Liver (tissue), 9 donors: Measurements from ENCODE around the gene ARL4D. TPM values are rescaled to one million over a fixed set of nuclear protein-coding genes. Genes with fewer than 3 reads are reported as not detected.
A peak's percentile ranks its signal among the peaks of the same experiment; 100 is the strongest.

Source experiments
- DNase-seq: peaks from one replicate; pipeline ENCODE4 v3.0.0-alpha.2; 2017; ENCODE audit warnings: low spot score
- H3K27ac ChIP-seq, 2 donors: one replicate each; pipeline ENCODE4 v1.7.0; 2013; ENCODE audit warnings: inconsistent platforms in 2 of 2, low read length in 2 of 2, control low read depth in 1 of 2, low read depth in 1 of 2, mild to moderate bottlenecking in 1 of 2
- H3K27me3 ChIP-seq, 4 donors: one replicate each; pipeline versions ENCODE4 v1.6.1 to v1.7.0; 2013; ENCODE audit warnings: low read length in 3 of 4, inconsistent platforms in 1 of 4, mild to moderate bottlenecking in 1 of 4, moderate library complexity in 1 of 4; ENCODE audit not compliant: control insufficient read depth in 4 of 4, insufficient read depth in 4 of 4
- H3K36me3 ChIP-seq, 4 donors: one replicate each; pipeline versions ENCODE4 v1.6.1 to v1.7.0; 2013; ENCODE audit warnings: low read length in 3 of 4, mild to moderate bottlenecking in 3 of 4, low read depth in 1 of 4, moderate library complexity in 1 of 4; ENCODE audit not compliant: control insufficient read depth in 4 of 4, insufficient read depth in 3 of 4
- H3K4me1 ChIP-seq, 4 donors: one replicate each; pipeline versions ENCODE4 v1.6.1 to v1.7.0; 2013; ENCODE audit warnings: low read length in 3 of 4, mild to moderate bottlenecking in 3 of 4, moderate library complexity in 1 of 4; ENCODE audit not compliant: control insufficient read depth in 4 of 4, insufficient read depth in 4 of 4
- H3K4me3 ChIP-seq, 3 donors: one replicate each; pipeline versions ENCODE4 v1.6.1 to v1.7.0; 2013; ENCODE audit warnings: low read length in 3 of 3, control low read depth in 1 of 3, low read depth in 1 of 3, mild to moderate bottlenecking in 1 of 3
- H3K9ac ChIP-seq, 2 donors: one replicate each; pipeline ENCODE4 v1.7.0; 2013; ENCODE audit warnings: low read length in 2 of 2, mild to moderate bottlenecking in 2 of 2, moderate library complexity in 2 of 2, control low read depth in 1 of 2, low read depth in 1 of 2
- H3K9me3 ChIP-seq, 4 donors: one replicate each; pipeline versions ENCODE4 v1.6.1 to v1.7.0; 2013; ENCODE audit warnings: low read length in 3 of 4; ENCODE audit not compliant: control insufficient read depth in 4 of 4
- CTCF ChIP-seq: fragments of 150-350 bp; IDR thresholded peaks from 2 replicates; pipeline ENCODE4 v1.5.1; 2017; ENCODE audit warnings: improper control_type of control experiment, low read depth, low read length; ENCODE audit not compliant: missing input control
- EGR1 ChIP-seq, 2 donors: IDR thresholded peaks; 2 replicates each; pipeline ENCODE4 v1.6.1; 2016 to 2018; ENCODE audit warnings: antibody characterized with exemption in 2 of 2, low read depth in 2 of 2
- FOXA1 ChIP-seq: IDR thresholded peaks from 2 replicates; pipeline ENCODE4 v1.6.1; 2016; ENCODE audit warnings: antibody characterized with exemption
- FOXA2 ChIP-seq: IDR thresholded peaks from 2 replicates; pipeline ENCODE4 v1.6.1; 2016; ENCODE audit warnings: antibody characterized with exemption
- GABPA ChIP-seq, 2 donors: IDR thresholded peaks in 1 of 2; conservative IDR thresholded peaks in 1 of 2; 2 replicates each; pipeline ENCODE4 v1.6.1; 2016; ENCODE audit warnings: antibody characterized with exemption in 2 of 2, mild to moderate bottlenecking in 1 of 2, moderate library complexity in 1 of 2
- HNF4A ChIP-seq, 2 donors: conservative IDR thresholded peaks; 2 replicates each; pipeline ENCODE4 v1.6.1; 2016; ENCODE audit warnings: antibody characterized with exemption in 2 of 2, mild to moderate bottlenecking in 2 of 2
- HNF4G ChIP-seq: IDR thresholded peaks from 2 replicates; pipeline ENCODE4 v1.6.1; 2016; ENCODE audit warnings: antibody characterized with exemption
- JUND ChIP-seq, 2 donors: IDR thresholded peaks; 2 replicates each; pipeline ENCODE4 v1.6.1; 2016; ENCODE audit warnings: antibody characterized with exemption in 2 of 2
- NR2F2 ChIP-seq: IDR thresholded peaks from 2 replicates; pipeline ENCODE4 v1.6.1; 2016; ENCODE audit warnings: antibody characterized with exemption
- RAD21 ChIP-seq, 2 donors: IDR thresholded peaks; 2 replicates each; pipeline ENCODE4 v1.6.1; 2016; ENCODE audit warnings: antibody characterized with exemption in 2 of 2, mild to moderate bottlenecking in 2 of 2
- REST ChIP-seq: IDR thresholded peaks from 2 replicates; pipeline ENCODE4 v1.6.1; 2016; ENCODE audit warnings: antibody characterized with exemption, mild to moderate bottlenecking
- RXRA ChIP-seq, 2 donors: IDR thresholded peaks; 2 replicates each; pipeline ENCODE4 v1.6.1; 2017 to 2018; ENCODE audit warnings: antibody characterized with exemption in 2 of 2, mild to moderate bottlenecking in 1 of 2
- SP1 ChIP-seq: IDR thresholded peaks from 2 replicates; pipeline ENCODE4 v1.6.1; 2018; ENCODE audit warnings: antibody characterized with exemption, mild to moderate bottlenecking
- TAF1 ChIP-seq: conservative IDR thresholded peaks from 2 replicates; pipeline ENCODE4 v1.6.1; 2016; ENCODE audit warnings: antibody characterized with exemption, mild to moderate bottlenecking
- YY1 ChIP-seq: IDR thresholded peaks from 2 replicates; pipeline ENCODE4 v1.6.1; 2016; ENCODE audit warnings: antibody characterized with exemption, mild to moderate bottlenecking
- ZBTB33 ChIP-seq: IDR thresholded peaks from 2 replicates; pipeline ENCODE4 v1.6.1; 2016; ENCODE audit warnings: antibody characterized with exemption
- WGBS: extraction: QIAGEN DNeasy Blood & Tissue Kit; methylation state at CpG from one replicate; pipeline ENCODE4 v1.1.7; 2013; 5-methylcytosine and 5-hydroxymethylcytosine counted together
- polyA plus RNA-seq, 2 donors: library from polyadenylated mRNA; stranded (reverse) in 1 of 2; unstranded in 1 of 2; fragments of 200-250 nt in 1 of 2; fragments of >200 nt in 1 of 2; fragmentation: Nextera tagmentation in 1 of 2; extraction: Ambion mirVana in 1 of 2; gene quantifications; one replicate each; pipeline versions ENCODE4 v1.2.1 to v1.2.3, GENCODE V29; 2013 to 2015
- total RNA-seq, 2 donors: library from RNA; depleted of rRNA; stranded (reverse); fragments of >200 nt; gene quantifications; one replicate each; pipeline ENCODE4 v1.2.3, GENCODE V29; 2014
- TF ChIP-seq, protein P1 (sequence below): IDR thresholded peaks from 2 replicates; pipeline ENCODE4 v1.6.1; 2016; ENCODE audit warnings: antibody characterized with exemption
- TF ChIP-seq, protein P2 (sequence below): IDR thresholded peaks from 2 replicates; pipeline ENCODE4 v1.6.1; 2016; ENCODE audit warnings: antibody characterized with exemption
- donor health status: healthy.
- donor health status: healthy.
- donor health status: healthy.
- donor health status: healthy.
- donor health status: healthy.

ARL4D gene
- total and polyA plus RNA-seq, 4 donors, result 13.6 to 39.2 (median 17.6) TPM

DNA sequence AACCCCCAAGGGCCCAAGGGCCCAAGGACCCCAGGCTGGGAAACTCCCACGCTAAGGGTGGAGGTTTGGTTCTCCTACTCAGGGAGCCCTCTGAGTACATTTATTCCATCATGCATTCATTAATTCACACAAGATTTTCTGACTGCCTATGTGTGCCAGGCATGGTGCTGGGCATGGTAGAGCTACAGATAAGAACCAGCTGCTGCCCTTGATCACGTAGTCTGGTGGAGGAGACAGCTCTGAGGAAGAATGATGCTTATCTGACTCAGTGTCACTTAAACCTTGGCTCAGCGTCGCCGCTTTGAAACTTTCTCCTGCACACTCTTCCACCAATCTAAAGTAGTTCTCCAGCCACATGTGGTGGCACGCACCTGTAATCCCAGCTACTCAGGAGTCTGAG is 3.6 kb upstream of the ARL4D start:
- Histone ChIP-seq H3K9me3 (no peaks in the 10 kb centered on the region), H3K27ac (no peak overlapping the region), H3K4me1 (peaks cover 0 to 25% (median 15%) of the 10 kb centered on the region in 4 donors), H3K36me3 (no peaks in the 10 kb centered on the region), H3K4me3 (no peak overlapping the region), H3K27me3 (no peaks in the 10 kb centered on the region), H3K9ac (no peak overlapping the region)
- WGBS, result 95% methylated on average over 6 of the region's 6 CpGs
- TF ChIP-seq TAF1, result no peak
- DNase-seq, result no peak

GRCh38 chr17:43396491-43397060 is 2.2 kb upstream of the ARL4D start:
- H3K4me1 ChIP-seq, result peaks cover 2 to 35% (median 22%) of the 10 kb centered on the region in 4 donors
- H3K9ac ChIP-seq, result no peak overlapping the region
- DNase-seq, result no peak
- peaks cover 0 to 4% (median 0%) of the 10 kb centered on the region in 4 donors for H3K36me3 ChIP-seq
- TF ChIP-seq SP1 (no peak), FOXA1 (no peak), RXRA (IDR thresholded peaks at IDR 0.05) (no peak), HNF4A (conservative IDR thresholded peaks at IDR 0.05) (no peak), YY1 (no peak), FOXA2 (no peak), TAF1 (no peak), JUND (IDR thresholded peaks at IDR 0.05) (no peak), HNF4G (no peak), EGR1 (IDR thresholded peaks at IDR 0.05; ENCODE audit: low read depth in 2 of 2) (no peak)
- TF ChIP-seq, protein P1, sequence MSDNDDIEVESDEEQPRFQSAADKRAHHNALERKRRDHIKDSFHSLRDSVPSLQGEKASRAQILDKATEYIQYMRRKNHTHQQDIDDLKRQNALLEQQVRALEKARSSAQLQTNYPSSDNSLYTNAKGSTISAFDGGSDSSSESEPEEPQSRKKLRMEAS, result no peak
- H3K4me3 ChIP-seq, result no peak overlapping the region
- H3K27me3 ChIP-seq, result no peaks in the 10 kb centered on the region
- 87% methylated on average over 5 of the region's 5 CpGs for WGBS
- no peaks in the 10 kb centered on the region for H3K9me3 ChIP-seq
- no peak overlapping the region for H3K27ac ChIP-seq

DNA sequence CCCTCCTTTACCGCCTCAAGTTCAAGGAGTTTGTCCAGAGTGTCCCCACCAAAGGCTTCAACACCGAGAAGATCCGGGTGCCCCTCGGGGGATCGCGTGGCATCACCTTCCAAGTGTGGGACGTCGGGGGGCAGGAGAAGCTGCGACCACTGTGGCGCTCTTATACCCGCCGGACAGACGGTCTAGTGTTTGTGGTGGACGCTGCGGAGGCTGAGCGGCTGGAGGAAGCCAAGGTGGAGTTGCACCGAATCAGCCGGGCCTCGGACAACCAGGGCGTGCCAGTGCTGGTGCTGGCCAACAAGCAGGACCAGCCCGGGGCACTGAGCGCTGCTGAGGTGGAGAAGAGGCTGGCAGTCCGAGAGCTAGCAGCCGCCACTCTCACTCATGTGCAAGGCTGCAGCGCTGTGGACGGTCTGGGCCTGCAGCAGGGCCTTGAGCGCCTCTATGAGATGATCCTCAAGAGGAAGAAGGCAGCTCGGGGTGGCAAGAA is 1.1 kb downstream of the ARL4D start:
- H3K9me3 ChIP-seq, result no peaks in the 10 kb centered on the region
- TF ChIP-seq FOXA1 (no peak), FOXA2 (no peak), YY1 (no peak), TAF1 (no peak), SP1 (no peak), HNF4A (conservative IDR thresholded peaks at IDR 0.05) (no peak), GABPA (IDR thresholded peaks at IDR 0.05 in 1 of 2, conservative IDR thresholded peaks at IDR 0.05 in 1 of 2) (no peak), HNF4G (no peak), ZBTB33 (no peak), NR2F2 (no peak), JUND (IDR thresholded peaks at IDR 0.05) (no peak), RAD21 (IDR thresholded peaks at IDR 0.05) (no peak), EGR1 (IDR thresholded peaks at IDR 0.05; ENCODE audit: low read depth in 2 of 2) (no peak), RXRA (IDR thresholded peaks at IDR 0.05) (no peak), CTCF (no peak), REST (no peak)
- TF ChIP-seq, protein P2, sequence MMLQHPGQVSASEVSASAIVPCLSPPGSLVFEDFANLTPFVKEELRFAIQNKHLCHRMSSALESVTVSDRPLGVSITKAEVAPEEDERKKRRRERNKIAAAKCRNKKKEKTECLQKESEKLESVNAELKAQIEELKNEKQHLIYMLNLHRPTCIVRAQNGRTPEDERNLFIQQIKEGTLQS, result no peak
- TF ChIP-seq, protein P1, result no peak
- H3K9ac ChIP-seq, result peak overlapping the region; percentile 73 to 87
- H3K36me3 ChIP-seq, result peaks cover 0 to 4% (median 0%) of the 10 kb centered on the region in 4 donors
- peaks cover 2 to 28% (median 12%) of the 10 kb centered on the region in 4 donors for H3K4me1 ChIP-seq
- DNase-seq, result no peak
- WGBS, result 33% methylated on average over 28 of the region's 28 CpGs
- peak overlapping the region; percentile 57 to 80 (median 73) for H3K4me3 ChIP-seq
- peak overlapping the region; percentile 80 to 84 for H3K27ac ChIP-seq
- no peaks in the 10 kb centered on the region for H3K27me3 ChIP-seq
